GM19372 (cell line): Measurements from ENCODE around the gene C1orf53.

Source experiments
- ATAC-seq: cut with Tn5 transposase; IDR thresholded peaks from one replicate; pipeline ENCODE4 v1.9.1; 2021; ENCODE audit warnings: mild to moderate bottlenecking, low read depth, moderate library complexity; ENCODE audit not compliant: unreplicated experiment

Gene C1orf53

GRCh38 chr1:197907846-197908616 is 5.6 kb downstream of the C1orf53 start:
- no peak for ATAC-seq

- ATAC-seq, result no peak
These were observed 6.3 kb downstream of the C1orf53 start for GRCh38 chr1:197908716-197909220.

- no peak for ATAC-seq
These were observed 7.0 kb downstream of the C1orf53 start for GRCh38 chr1:197909384-197909783.

- ATAC-seq, result no peak
These were observed 7.9 kb downstream of the C1orf53 start for GRCh38 chr1:197910120-197910991.

GRCh38 chr1:197911111-197911856 is 8.9 kb downstream of the C1orf53 start:
- ATAC-seq, result no peak

- no peak for ATAC-seq
These were observed 9.6 kb downstream of the C1orf53 start for GRCh38 chr1:197911857-197912696.

GRCh38 chr1:197912739-197913494 is 10.5 kb downstream of the C1orf53 start:
- ATAC-seq, result no peak

- no peak for ATAC-seq
These were observed 11.3 kb downstream of the C1orf53 start for GRCh38 chr1:197913495-197914276.

- ATAC-seq, result no peak
These were observed 12.1 kb downstream of the C1orf53 start for GRCh38 chr1:197914510-197914909.

GRCh38 chr1:197915260-197915861 is 12.9 kb downstream of the C1orf53 start:
- ATAC-seq, result no peak

- no peak for ATAC-seq
These were observed 13.6 kb downstream of the C1orf53 start for GRCh38 chr1:197915862-197916499.

- ATAC-seq, result no peak
These were observed 14.1 kb downstream of the C1orf53 start for GRCh38 chr1:197916500-197916983.

GRCh38 chr1:197917805-197918651 is 15.6 kb downstream of the C1orf53 start:
- ATAC-seq, result no peak

GRCh38 chr1:197918807-197919345 is 16.4 kb downstream of the C1orf53 start:
- no peak for ATAC-seq

- no peak for ATAC-seq
These were observed 17.1 kb downstream of the C1orf53 start for GRCh38 chr1:197919346-197920066.

GRCh38 chr1:197920067-197920396 is 17.6 kb downstream of the C1orf53 start:
- ATAC-seq, result no peak
